ENCODE data around the gene NR5A2.

The NR5A2 gene

GRCh38 chr1:200223207-200223606, 195.7 kb downstream of the NR5A2 start:
- no peak for DNase-seq (ENCODE audit: low read depth)
- no peak overlapping the region for H3K4me3 ChIP-seq (ENCODE audit: low read depth, low read length)
- no peak for TF ChIP-seq MYC (IDR thresholded peaks at IDR 0.05; ENCODE audit: low read depth, low read length)
- no peak for TF ChIP-seq MAX (IDR thresholded peaks at IDR 0.05; ENCODE audit: low read depth, low read length)
- no peak for TF ChIP-seq CTCF (IDR thresholded peaks at IDR 0.05; ENCODE audit: low read depth, low read length)
- no peak for TF ChIP-seq POLR2A (IDR thresholded peaks at IDR 0.05; ENCODE audit: extremely low read depth, insufficient read length)

- no peak overlapping the region for H3K4me3 ChIP-seq (ENCODE audit: low read depth, low read length)
- TF ChIP-seq POLR2A (IDR thresholded peaks at IDR 0.05; ENCODE audit: extremely low read depth, insufficient read length): no peak
- no peak for TF ChIP-seq MAX (IDR thresholded peaks at IDR 0.05; ENCODE audit: low read depth, low read length)
- TF ChIP-seq CTCF (IDR thresholded peaks at IDR 0.05; ENCODE audit: low read depth, low read length): no peak
- TF ChIP-seq MYC (IDR thresholded peaks at IDR 0.05; ENCODE audit: low read depth, low read length): no peak
- DNase-seq (ENCODE audit: low read depth): no peak
These were observed 196.1 kb downstream of the NR5A2 start for GRCh38 chr1:200223613-200224012.

- TF ChIP-seq POLR2A (IDR thresholded peaks at IDR 0.05; ENCODE audit: extremely low read depth, insufficient read length): no peak
- no peak overlapping the region for H3K4me3 ChIP-seq (ENCODE audit: low read depth, low read length)
- no peak for DNase-seq (ENCODE audit: low read depth)
These were observed 196.8 kb downstream of the NR5A2 start for GRCh38 chr1:200224315-200224714.

- no peak for TF ChIP-seq MAX (IDR thresholded peaks at IDR 0.05; ENCODE audit: low read depth, low read length)
- TF ChIP-seq MYC (IDR thresholded peaks at IDR 0.05; ENCODE audit: low read depth, low read length): no peak
- no peak for TF ChIP-seq POLR2A (IDR thresholded peaks at IDR 0.05; ENCODE audit: extremely low read depth, insufficient read length)
- no peak for TF ChIP-seq CTCF (IDR thresholded peaks at IDR 0.05; ENCODE audit: low read depth, low read length)
- DNase-seq (ENCODE audit: low read depth): peak; percentile 38
These were observed 198.9 kb downstream of the NR5A2 start for GRCh38 chr1:200226268-200226968.

GRCh38 chr1:200226969-200227303, 199.4 kb downstream of the NR5A2 start:
- DNase-seq (ENCODE audit: low read depth): no peak
- H3K4me3 ChIP-seq (ENCODE audit: low read depth, low read length): no peak overlapping the region
- TF ChIP-seq MYC (IDR thresholded peaks at IDR 0.05; ENCODE audit: low read depth, low read length) (no peak), MAX (IDR thresholded peaks at IDR 0.05; ENCODE audit: low read depth, low read length) (no peak), CTCF (IDR thresholded peaks at IDR 0.05; ENCODE audit: low read depth, low read length) (no peak), POLR2A (IDR thresholded peaks at IDR 0.05; ENCODE audit: extremely low read depth, insufficient read length) (no peak)

More at GRCh38 chr1:200226268-200226968, 198.9 kb downstream of the NR5A2 start:
- no peak overlapping the region for H3K4me3 ChIP-seq (ENCODE audit: low read depth, low read length)

Data from NB4 (cell line).